Measurements from ENCODE around the gene BCL2A1.

GRCh38 chr15:79991826-79992225 is 20.8 kb upstream of the BCL2A1 start:
- TF ChIP-seq CTCF (IDR thresholded peaks at IDR 0.05) (no peak), POLR2A (IDR thresholded peaks at IDR 0.05) (no peak)

Data from uterus (tissue), 2 donors.